K562 (cell line): Measurements from ENCODE around the gene HEPHL1. TPM values are rescaled to one million over a fixed set of nuclear protein-coding genes. Genes with fewer than 3 reads are reported as not detected.

ENCODE experiments used
- KLF6 ChIP-seq: fragments of 250-450 bp; sonication (Bioruptor Pico); IDR thresholded peaks from 2 replicates; pipeline ENCODE4 v1.4.0; 2020; ENCODE audit warnings: mild to moderate bottlenecking, moderate library complexity, borderline replicate concordance
- PHB ChIP-seq: fragments of 250-450 bp; sonication (Bioruptor Pico); IDR thresholded peaks from 2 replicates; pipeline ENCODE4 v1.5.0; 2021
- ZNF184 ChIP-seq: sonication (generic); formaldehyde crosslinking; IDR thresholded peaks from 2 replicates; pipeline ENCODE4 v1.5.0; 2020; ENCODE audit warnings: missing genetic modification reagents
- polyA plus RNA-seq, 8 experiments: library from polyadenylated mRNA; depleted of rRNA in 4 of 8; stranded (reverse) in 5 of 8; unstranded in 3 of 8; fragments of >200 nt; fragmentation: Nextera tagmentation in 2 of 8; fragmentation: Illumina TruSeq in 1 of 8; extraction: Ambion mirVana in 2 of 8; extraction: Trizol in 1 of 8; gene quantifications; 2 replicates each; pipeline versions ENCODE4 v1.2.1 to v1.2.3, GENCODE V29; 2011 to 2014; ENCODE audit warnings: inconsistent platforms in 1 of 8, missing spikeins in 1 of 8
- total RNA-seq, 7 experiments: library from RNA; depleted of rRNA in 6 of 7; stranded (reverse); fragments of >200 nt in 6 of 7; fragmentation: Illumina TruSeq in 2 of 7; extraction: Trizol in 2 of 7; gene quantifications; 2 replicates each; pipeline versions ENCODE4 v1.2.1 to v1.2.3, GENCODE V29; 2011 to 2021; ENCODE audit warnings: low replicate concordance in 1 of 7
- TF ChIP-seq, protein P1 (sequence below): fragments of 250-450 bp; sonication (Bioruptor Pico); IDR thresholded peaks from 2 replicates; pipeline ENCODE4 v1.8.0; 2022; ENCODE audit warnings: inconsistent platforms
- TF ChIP-seq, protein P2 (sequence below), 2 experiments: fragments of 450-650 bp; IDR thresholded peaks; 2 replicates each; pipeline ENCODE4 v1.6.1; 2016; ENCODE audit warnings: mild to moderate bottlenecking in 2 of 2, borderline replicate concordance in 1 of 2, low read depth in 1 of 2, moderate library complexity in 1 of 2
- TF ChIP-seq, protein P3 (sequence below): sonication (generic); formaldehyde crosslinking; IDR thresholded peaks from 2 replicates; pipeline ENCODE4 v1.8.1; 2022; ENCODE audit warnings: missing genetic modification reagents

HEPHL1 gene
- total and polyA plus RNA-seq, 9 of the 15 experiments (the other 6 are each of a cell fraction or from before 2014, with no cell fraction given): 0.01 TPM; not detected in 8

DNA sequence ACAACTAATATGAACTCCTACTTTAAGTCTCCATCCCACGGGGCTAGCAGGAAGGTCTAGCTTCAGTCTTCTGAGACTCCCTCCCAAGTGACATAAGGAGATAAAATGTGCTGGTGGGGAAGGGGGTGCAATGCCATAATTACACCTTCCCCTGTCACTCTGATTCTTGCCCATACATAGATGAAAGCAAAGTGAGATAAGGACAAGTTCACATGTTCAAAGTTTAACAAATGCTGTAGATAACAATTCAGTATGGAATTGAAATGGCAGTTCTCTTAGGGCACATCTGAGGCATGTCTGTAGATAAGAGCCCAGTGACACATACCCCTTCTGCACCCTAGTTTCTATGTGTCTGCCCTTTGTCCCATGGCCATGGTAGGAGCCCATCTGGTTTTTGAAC lies 69.2 kb downstream of the HEPHL1 start (continued):
- TF ChIP-seq, protein P1, sequence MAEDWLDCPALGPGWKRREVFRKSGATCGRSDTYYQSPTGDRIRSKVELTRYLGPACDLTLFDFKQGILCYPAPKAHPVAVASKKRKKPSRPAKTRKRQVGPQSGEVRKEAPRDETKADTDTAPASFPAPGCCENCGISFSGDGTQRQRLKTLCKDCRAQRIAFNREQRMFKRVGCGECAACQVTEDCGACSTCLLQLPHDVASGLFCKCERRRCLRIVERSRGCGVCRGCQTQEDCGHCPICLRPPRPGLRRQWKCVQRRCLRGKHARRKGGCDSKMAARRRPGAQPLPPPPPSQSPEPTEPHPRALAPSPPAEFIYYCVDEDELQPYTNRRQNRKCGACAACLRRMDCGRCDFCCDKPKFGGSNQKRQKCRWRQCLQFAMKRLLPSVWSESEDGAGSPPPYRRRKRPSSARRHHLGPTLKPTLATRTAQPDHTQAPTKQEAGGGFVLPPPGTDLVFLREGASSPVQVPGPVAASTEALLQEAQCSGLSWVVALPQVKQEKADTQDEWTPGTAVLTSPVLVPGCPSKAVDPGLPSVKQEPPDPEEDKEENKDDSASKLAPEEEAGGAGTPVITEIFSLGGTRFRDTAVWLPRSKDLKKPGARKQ: no peak
- TF ChIP-seq, protein P2, sequence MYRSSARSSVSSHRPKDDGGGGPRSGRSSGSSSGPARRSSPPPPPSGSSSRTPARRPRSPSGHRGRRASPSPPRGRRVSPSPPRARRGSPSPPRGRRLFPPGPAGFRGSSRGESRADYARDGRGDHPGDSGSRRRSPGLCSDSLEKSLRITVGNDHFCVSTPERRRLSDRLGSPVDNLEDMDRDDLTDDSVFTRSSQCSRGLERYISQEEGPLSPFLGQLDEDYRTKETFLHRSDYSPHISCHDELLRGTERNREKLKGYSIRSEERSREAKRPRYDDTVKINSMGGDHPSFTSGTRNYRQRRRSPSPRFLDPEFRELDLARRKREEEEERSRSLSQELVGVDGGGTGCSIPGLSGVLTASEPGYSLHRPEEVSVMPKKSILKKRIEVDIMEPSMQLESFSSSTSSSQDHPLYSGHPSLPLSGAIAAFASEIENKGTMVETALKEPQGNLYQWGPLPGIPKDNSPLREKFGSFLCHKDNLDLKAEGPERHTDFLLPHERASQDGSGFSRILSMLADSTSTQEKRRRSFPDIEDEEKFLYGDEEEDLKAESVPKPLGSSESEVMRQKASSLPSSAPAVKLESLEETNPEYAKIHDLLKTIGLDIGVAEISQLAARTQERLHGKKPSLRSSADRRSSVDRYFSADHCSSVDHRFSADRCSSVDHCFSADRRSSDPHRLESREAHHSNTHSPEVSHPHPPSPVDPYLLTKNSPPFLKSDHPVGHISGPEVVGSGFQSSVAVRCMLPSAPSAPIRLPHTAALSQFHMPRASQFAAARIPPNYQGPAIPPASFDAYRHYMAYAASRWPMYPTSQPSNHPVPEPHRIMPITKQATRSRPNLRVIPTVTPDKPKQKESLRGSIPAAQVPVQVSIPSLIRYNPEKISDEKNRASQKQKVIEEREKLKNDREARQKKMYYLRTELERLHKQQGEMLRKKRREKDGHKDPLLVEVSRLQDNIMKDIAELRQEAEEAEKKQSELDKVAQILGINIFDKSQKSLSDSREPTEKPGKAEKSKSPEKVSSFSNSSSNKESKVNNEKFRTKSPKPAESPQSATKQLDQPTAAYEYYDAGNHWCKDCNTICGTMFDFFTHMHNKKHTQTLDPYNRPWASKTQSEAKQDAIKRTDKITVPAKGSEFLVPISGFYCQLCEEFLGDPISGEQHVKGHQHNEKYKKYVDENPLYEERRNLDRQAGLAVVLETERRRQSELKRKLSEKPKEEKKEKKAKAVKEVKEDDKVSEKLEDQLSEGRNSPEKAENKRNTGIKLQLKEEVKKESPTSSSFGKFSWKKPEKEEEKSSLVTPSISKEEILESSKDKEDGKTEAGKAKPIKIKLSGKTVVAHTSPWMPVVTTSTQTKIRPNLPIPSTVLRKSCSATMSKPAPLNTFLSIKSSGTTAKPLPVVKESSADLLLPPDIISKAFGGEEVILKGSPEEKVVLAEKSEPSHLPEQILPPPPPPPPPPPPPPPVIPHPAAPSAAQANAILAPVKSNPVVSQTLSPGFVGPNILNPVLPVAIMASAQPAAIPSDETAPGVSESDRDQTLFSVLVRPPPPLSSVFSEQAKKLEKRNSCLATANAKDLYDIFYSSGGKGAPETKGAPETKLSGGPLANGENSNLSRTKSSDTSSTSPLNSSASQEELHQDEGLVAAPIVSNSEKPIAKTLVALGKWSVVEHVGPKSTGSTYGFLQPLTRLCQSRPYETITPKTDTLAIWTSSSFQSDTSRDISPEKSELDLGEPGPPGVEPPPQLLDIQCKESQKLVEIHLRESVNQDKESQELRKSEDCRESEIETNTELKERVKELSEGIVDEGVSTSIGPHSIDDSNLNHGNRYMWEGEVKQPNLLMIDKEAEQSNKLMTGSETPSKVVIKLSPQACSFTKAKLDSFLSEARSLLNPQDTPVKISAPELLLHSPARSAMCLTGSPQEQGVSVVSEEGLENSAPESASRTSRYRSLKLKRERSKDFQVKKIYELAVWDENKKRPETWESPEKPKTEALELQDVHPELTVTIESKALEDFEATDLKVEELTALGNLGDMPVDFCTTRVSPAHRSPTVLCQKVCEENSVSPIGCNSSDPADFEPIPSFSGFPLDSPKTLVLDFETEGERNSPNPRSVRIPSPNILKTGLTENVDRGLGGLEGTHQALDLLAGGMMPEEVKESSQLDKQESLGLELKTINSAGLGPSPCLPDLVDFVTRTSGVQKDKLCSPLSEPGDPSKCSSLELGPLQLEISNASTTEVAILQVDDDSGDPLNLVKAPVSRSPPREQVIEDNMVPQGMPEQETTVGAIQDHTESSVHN (IDR thresholded peaks at IDR 0.05; ENCODE audit: borderline replicate concordance in 1 of 2, low read depth in 1 of 2): no peak
- TF ChIP-seq PHB (CRISPR knock-in tag) (no peak), KLF6 (CRISPR knock-in tag) (no peak), ZNF184 (no peak)
- TF ChIP-seq, protein P3, sequence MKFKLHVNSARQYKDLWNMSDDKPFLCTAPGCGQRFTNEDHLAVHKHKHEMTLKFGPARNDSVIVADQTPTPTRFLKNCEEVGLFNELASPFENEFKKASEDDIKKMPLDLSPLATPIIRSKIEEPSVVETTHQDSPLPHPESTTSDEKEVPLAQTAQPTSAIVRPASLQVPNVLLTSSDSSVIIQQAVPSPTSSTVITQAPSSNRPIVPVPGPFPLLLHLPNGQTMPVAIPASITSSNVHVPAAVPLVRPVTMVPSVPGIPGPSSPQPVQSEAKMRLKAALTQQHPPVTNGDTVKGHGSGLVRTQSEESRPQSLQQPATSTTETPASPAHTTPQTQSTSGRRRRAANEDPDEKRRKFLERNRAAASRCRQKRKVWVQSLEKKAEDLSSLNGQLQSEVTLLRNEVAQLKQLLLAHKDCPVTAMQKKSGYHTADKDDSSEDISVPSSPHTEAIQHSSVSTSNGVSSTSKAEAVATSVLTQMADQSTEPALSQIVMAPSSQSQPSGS: no peak
